ENCODE measurements around the gene TESK2.
"Not testable (repeated sequence)": the region's sequence is repeated elsewhere in the genome, so short reads cannot be mapped to it uniquely, and the experiment has no call there.

Gene TESK2

DNA sequence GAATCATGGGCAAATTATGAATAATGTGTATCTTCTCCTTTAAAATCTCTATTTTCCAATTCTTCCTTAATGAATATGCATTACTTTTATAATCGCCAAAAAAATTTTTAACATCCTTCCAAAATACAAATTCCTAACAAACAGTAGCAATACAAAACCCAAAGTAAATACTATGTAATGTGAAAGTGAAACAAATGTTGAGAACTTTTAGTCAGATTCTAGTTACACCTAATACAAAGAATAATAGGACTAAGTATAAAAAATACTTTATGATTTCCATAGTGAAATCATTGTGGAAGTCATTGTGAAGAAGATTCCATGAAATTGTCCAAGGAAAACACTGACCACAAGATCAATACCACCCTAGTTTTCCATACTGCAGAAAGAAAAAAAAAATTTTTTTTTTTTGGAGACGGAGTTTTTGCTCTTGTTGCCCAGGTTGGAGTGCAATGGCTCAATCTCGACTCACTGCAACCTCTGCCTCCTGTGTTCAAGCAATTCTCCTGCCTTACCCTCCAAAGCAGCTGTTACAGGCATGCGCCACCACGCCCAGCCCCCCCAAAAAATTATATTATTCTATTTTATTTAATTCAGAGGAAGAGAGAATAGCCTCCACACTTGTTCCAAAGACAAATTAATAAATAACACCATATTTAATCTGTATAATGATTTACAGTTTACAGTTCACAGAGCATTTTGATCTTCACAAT, 11.8 kb downstream of the TESK2 start:
- TF ChIP-seq, protein P1, sequence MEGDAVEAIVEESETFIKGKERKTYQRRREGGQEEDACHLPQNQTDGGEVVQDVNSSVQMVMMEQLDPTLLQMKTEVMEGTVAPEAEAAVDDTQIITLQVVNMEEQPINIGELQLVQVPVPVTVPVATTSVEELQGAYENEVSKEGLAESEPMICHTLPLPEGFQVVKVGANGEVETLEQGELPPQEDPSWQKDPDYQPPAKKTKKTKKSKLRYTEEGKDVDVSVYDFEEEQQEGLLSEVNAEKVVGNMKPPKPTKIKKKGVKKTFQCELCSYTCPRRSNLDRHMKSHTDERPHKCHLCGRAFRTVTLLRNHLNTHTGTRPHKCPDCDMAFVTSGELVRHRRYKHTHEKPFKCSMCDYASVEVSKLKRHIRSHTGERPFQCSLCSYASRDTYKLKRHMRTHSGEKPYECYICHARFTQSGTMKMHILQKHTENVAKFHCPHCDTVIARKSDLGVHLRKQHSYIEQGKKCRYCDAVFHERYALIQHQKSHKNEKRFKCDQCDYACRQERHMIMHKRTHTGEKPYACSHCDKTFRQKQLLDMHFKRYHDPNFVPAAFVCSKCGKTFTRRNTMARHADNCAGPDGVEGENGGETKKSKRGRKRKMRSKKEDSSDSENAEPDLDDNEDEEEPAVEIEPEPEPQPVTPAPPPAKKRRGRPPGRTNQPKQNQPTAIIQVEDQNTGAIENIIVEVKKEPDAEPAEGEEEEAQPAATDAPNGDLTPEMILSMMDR (IDR thresholded peaks at IDR 0.05), result no peak
- Histone ChIP-seq H3K9me3 (no peaks in the 10 kb centered on the region), H3K4me1 (ENCODE audit: control insufficient read depth in 1 of 2, insufficient read depth in 1 of 2, low read depth in 1 of 2, low read length in 1 of 2) (peaks cover 3 to 5% of the 10 kb centered on the region in 2 experiments), H3K27ac (no peak overlapping the region), H3K27me3 (no peaks in the 10 kb centered on the region), H3K4me3 (ENCODE audit: low read depth in 1 of 2, low read length in 1 of 2) (no peak overlapping the region), H3K36me3 (no peaks in the 10 kb centered on the region)

DNA sequence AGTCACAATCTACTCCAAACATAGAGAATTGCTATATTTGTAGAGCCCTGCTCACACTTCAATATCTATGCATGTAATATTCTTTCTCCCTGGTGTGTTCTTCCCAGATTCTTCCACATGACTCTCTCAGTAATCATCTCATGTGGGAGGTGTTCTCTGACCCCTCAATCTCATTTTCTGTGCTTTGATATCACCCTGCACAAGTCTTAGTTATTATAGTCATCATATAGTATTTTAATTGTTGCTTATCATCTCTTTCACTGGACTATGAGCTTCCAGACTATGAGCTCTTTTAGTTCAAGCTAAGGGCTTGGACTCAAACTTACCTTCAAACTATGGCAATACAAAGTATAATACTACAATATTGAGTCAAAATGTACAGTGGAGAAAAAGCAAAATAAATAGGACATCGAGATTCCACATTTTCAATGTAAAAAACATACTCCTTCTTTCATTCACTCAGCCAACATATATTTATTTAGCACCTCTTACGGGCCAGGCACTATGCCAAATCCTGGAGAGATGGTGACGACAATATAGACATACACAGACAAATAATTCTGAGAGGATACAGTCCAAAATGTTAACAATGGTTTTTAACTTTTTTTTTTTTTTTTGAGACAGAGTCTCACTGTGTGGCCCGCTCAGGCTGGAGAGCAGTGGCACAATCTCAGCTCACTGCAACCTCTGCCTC, 12.7 kb downstream of the TESK2 start:
- Histone ChIP-seq H3K36me3 (no peaks in the 10 kb centered on the region), H3K4me1 (ENCODE audit: control insufficient read depth in 1 of 2, insufficient read depth in 1 of 2, low read depth in 1 of 2, low read length in 1 of 2) (peaks cover 0 to 1% of the 10 kb centered on the region in 2 experiments), H3K27me3 (no peaks in the 10 kb centered on the region), H3K27ac (no peak overlapping the region), H3K9me3 (no peaks in the 10 kb centered on the region), H3K4me3 (ENCODE audit: low read depth in 1 of 2, low read length in 1 of 2) (no peak overlapping the region)
- TF ChIP-seq, protein P1 (IDR thresholded peaks at IDR 0.05), result no peak

DNA sequence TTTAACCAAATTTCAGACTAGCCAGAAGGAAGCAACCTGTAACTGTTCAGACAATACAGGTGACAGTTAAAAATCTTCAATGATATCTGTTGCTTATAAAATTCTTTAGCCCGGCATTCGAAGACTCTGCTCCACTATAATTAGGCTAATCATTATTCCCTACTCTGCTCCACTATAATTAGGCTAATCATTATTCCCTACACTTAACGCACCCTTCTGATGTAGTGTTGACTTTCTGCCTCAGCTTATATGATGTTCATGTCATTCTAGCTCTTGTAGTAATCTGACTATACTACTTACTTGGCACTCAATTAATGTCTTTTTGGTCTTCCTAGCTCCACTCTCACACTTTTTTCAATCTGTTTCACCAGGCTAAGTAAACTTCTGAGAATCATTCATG, 13.3 kb downstream of the TESK2 start:
- Histone ChIP-seq H3K4me1 (ENCODE audit: control insufficient read depth in 1 of 2, insufficient read depth in 1 of 2, low read depth in 1 of 2, low read length in 1 of 2) (no peaks in the 10 kb centered on the region), H3K27ac (no peak overlapping the region), H3K27me3 (no peaks in the 10 kb centered on the region), H3K9me3 (no peaks in the 10 kb centered on the region), H3K4me3 (ENCODE audit: low read depth in 1 of 2, low read length in 1 of 2) (no peak overlapping the region), H3K36me3 (no peaks in the 10 kb centered on the region)
- TF ChIP-seq, protein P1 (IDR thresholded peaks at IDR 0.05), result no peak

DNA sequence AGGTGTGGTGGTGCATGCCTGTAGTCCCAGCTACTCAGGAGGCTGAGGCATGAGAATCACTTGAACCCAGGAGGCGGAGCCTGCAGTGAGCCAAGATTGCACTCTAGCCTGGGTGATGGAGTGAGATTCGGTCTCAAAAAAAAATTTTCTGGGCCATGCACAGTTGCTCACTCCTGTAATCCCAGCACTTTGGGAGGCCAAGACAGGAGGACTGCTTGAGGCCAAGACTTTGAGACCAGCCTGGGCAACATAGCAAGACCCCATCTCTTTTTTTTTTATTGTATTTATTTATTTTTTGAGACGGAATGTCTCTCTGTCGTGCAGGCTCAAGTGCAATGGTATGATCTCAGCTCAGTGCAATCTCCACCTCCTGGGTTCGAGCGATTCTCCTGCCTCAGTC, 16.8 kb downstream of the TESK2 start:
- not testable (repeated sequence) for H3K27me3 ChIP-seq; H3K9me3 ChIP-seq; H3K36me3 ChIP-seq; H3K4me3 ChIP-seq (ENCODE audit: low read depth in 1 of 2, low read length in 1 of 2); H3K27ac ChIP-seq; H3K4me1 ChIP-seq (ENCODE audit: control insufficient read depth in 1 of 2, insufficient read depth in 1 of 2, low read depth in 1 of 2, low read length in 1 of 2)

DNA sequence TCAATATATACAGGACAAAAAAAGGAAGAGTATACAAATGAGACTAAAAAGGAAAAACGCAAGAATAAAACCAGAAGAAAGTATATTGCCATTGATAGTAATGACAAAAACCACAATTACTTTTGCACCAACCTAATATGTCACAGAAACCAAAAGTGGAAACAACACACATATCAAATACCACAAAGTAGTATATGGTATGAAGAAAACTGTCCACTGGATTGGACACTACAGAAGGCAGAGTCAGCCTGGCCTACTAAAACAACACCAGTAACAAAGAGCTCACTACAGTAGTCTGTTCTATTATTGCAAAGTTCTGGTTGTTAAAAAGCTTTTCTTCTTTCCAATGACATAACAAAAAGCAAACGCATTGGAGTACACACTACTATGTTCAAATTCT, 17.7 kb downstream of the TESK2 start:
- Histone ChIP-seq H3K27ac (no peak overlapping the region), H3K36me3 (no peaks in the 10 kb centered on the region), H3K9me3 (no peaks in the 10 kb centered on the region), H3K27me3 (no peaks in the 10 kb centered on the region), H3K4me3 (ENCODE audit: low read depth in 1 of 2, low read length in 1 of 2) (no peak overlapping the region), H3K4me1 (ENCODE audit: control insufficient read depth in 1 of 2, insufficient read depth in 1 of 2, low read depth in 1 of 2, low read length in 1 of 2) (no peaks in the 10 kb centered on the region)
- TF ChIP-seq, protein P1 (IDR thresholded peaks at IDR 0.05), result no peak

DNA sequence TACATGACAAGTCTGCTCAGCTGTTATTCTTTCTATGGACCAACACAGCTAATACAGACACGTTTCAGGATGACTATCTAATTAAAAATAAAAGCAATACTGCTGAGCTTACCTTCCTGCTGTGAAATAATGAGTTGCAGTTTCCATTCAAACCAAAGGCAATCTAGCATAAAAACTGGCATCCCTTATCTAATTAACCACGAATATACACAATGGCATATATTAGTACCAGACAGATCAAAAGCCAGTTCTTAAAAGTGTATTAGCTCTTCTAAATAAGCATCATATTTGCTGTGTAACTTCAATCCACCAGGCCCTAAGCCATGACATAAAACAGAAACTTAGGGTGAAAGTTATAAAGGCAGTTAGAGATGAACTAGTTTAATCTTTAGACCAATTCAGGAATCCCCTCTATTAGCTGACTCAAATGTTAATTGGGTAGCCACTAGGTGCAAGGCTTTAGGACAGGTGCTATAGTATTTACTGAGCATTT, 20.6 kb downstream of the TESK2 start:
- H3K36me3 ChIP-seq, result no peaks in the 10 kb centered on the region
- TF ChIP-seq, protein P1 (IDR thresholded peaks at IDR 0.05), result no peak
- no peaks in the 10 kb centered on the region for H3K9me3 ChIP-seq
- no peak overlapping the region for H3K4me3 ChIP-seq (ENCODE audit: low read depth in 1 of 2, low read length in 1 of 2)
- H3K27me3 ChIP-seq, result no peaks in the 10 kb centered on the region
- no peak overlapping the region for H3K27ac ChIP-seq
- no peaks in the 10 kb centered on the region for H3K4me1 ChIP-seq (ENCODE audit: control insufficient read depth in 1 of 2, insufficient read depth in 1 of 2, low read depth in 1 of 2, low read length in 1 of 2)

DNA sequence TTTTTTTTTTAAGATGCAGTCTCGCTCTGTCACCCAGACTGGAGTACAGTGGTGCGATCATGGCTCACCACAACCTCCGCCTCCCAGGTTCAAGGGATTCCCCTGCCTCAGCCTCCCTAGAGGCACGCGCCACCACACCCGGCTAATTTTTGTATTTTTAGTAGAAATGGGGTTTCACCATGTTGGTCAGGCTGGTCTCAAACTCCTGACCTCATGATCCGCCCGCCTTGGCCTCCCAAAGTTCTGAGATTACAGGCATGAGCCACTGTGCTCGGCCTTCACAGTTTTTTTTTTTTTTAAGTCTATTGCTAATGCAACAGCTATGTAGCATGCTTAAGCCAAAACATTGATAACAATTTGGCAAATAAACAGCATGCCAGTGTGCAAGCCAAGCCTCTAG, 23.6 kb downstream of the TESK2 start:
- H3K4me1 ChIP-seq (ENCODE audit: control insufficient read depth in 1 of 2, insufficient read depth in 1 of 2, low read depth in 1 of 2, low read length in 1 of 2); H3K36me3 ChIP-seq; H3K27me3 ChIP-seq; H3K9me3 ChIP-seq; H3K27ac ChIP-seq; H3K4me3 ChIP-seq (ENCODE audit: low read depth in 1 of 2, low read length in 1 of 2): not testable (repeated sequence)

Measured in neutrophil (primary cell).